ENCODE measurements around the gene SOCS6. TPM values are rescaled to one million over a fixed set of nuclear protein-coding genes. Genes with fewer than 3 reads are reported as not detected.

SOCS6 gene
- total RNA-seq, 4 donors from 2014 or later: 21.5 to 25.3 (median 23.6) TPM

DNA sequence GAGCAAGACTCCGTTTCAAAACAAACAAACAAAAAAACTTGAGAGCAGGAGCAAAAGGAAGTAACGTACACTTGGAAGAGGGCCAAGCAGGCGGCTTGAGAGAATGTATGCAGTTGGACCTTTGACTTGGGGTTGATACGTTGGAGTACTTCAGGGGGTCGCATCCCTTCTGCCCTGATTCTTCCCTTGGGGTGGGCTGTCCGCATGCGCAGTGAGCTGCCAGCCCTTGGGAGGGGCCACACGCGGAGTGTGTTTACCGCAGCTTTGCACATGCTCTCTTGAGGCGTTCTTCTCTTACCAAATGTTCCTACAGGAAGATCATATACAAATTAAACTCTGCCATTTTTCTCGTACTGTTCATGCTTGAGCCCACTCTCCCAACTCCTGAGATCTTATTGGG, 38.1 kb upstream of the SOCS6 start:
- TF ChIP-seq POLR2A (IDR thresholded peaks at IDR 0.05) (no peak), EP300 (IDR thresholded peaks at IDR 0.05) (no peak), POLR2AphosphoS5 (IDR thresholded peaks at IDR 0.05) (no peak)
- TF ChIP-seq, protein P1, sequence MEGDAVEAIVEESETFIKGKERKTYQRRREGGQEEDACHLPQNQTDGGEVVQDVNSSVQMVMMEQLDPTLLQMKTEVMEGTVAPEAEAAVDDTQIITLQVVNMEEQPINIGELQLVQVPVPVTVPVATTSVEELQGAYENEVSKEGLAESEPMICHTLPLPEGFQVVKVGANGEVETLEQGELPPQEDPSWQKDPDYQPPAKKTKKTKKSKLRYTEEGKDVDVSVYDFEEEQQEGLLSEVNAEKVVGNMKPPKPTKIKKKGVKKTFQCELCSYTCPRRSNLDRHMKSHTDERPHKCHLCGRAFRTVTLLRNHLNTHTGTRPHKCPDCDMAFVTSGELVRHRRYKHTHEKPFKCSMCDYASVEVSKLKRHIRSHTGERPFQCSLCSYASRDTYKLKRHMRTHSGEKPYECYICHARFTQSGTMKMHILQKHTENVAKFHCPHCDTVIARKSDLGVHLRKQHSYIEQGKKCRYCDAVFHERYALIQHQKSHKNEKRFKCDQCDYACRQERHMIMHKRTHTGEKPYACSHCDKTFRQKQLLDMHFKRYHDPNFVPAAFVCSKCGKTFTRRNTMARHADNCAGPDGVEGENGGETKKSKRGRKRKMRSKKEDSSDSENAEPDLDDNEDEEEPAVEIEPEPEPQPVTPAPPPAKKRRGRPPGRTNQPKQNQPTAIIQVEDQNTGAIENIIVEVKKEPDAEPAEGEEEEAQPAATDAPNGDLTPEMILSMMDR (IDR thresholded peaks at IDR 0.05): no peak

DNA sequence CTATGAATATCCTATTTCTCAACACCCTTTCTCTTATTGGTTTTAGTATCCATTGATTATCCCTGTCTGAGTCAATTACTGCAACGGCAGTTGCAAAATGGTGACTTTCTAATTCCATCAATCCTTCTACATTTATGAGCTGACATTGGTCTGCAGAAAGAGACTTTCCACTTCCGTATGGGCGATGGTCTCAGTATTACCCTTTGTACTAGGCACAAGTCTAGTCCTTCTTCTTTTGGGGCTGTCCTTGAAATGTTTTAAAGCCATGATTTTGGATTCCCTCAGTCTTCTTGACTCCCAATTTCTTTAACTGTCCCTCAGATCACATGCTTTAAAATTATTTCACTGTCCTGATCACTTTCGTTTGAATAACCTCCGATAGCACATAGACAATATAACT, 32.7 kb upstream of the SOCS6 start:
- 64 to 76% methylated on average over 5 of the region's 5 CpGs for WGBS, 2 donors (ENCODE audit: low coverage in 1 of 2)
- TF ChIP-seq EP300 (IDR thresholded peaks at IDR 0.05): no peak
- TF ChIP-seq, protein P1 (IDR thresholded peaks at IDR 0.05): no peak
- no peaks in the 10 kb centered on the region for H3K27me3 ChIP-seq
- H3K27ac ChIP-seq: no peak overlapping the region
- H3K9me3 ChIP-seq: no peaks in the 10 kb centered on the region
- H3K4me3 ChIP-seq: no peak overlapping the region
- no peaks in the 10 kb centered on the region for H3K36me3 ChIP-seq
- H3K4me1 ChIP-seq: no peaks in the 10 kb centered on the region
- ATAC-seq: no peak

More for the DNA sequence above, 38.1 kb upstream of the SOCS6 start:
- no peak overlapping the region for H3K4me3 ChIP-seq
- ATAC-seq: no peak
- no peaks in the 10 kb centered on the region for H3K36me3 ChIP-seq
- WGBS, 2 donors (ENCODE audit: low coverage in 1 of 2): 84 to 100% methylated on average over 6 to 11 of the region's 12 CpGs
- H3K27ac ChIP-seq: no peak overlapping the region
- H3K9me3 ChIP-seq: no peaks in the 10 kb centered on the region
- H3K27me3 ChIP-seq: no peaks in the 10 kb centered on the region
- H3K4me1 ChIP-seq: peaks cover 0 to 7% (median 0%) of the 10 kb centered on the region in 3 donors

DNA sequence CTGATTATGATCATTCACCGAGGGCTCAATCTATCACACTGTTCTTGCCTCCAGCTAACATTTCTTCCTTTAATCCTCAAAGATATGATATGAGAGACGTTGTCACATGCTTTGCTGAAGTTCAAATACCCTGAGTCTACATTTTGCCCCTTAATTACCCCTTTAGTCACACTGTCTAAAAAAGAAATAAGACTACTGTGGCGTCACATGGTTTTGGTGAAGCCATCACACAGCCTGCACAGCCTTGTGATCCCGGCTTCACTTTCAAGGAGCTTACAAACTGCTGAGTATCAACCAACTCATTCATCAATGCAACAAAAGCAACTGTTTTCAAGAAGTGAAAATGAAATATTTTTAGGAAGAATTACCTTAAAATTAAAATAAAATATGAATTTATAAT, 31.9 kb upstream of the SOCS6 start:
- peak; percentile 22 for ATAC-seq
- no peaks in the 10 kb centered on the region for H3K27me3 ChIP-seq
- no peaks in the 10 kb centered on the region for H3K9me3 ChIP-seq
- TF ChIP-seq, protein P1 (IDR thresholded peaks at IDR 0.05): no peak
- no peak for TF ChIP-seq POLR2AphosphoS5 (IDR thresholded peaks at IDR 0.05)
- no peak for TF ChIP-seq POLR2A (IDR thresholded peaks at IDR 0.05)
- TF ChIP-seq EP300 (IDR thresholded peaks at IDR 0.05): no peak
- no peaks in the 10 kb centered on the region for H3K36me3 ChIP-seq
- H3K27ac ChIP-seq: no peak overlapping the region
- no peak overlapping the region for H3K4me3 ChIP-seq
- H3K4me1 ChIP-seq: no peaks in the 10 kb centered on the region
- WGBS, 2 donors (ENCODE audit: low coverage in 1 of 2): 54 to 66% methylated on average over 4 of the region's 4 CpGs

DNA sequence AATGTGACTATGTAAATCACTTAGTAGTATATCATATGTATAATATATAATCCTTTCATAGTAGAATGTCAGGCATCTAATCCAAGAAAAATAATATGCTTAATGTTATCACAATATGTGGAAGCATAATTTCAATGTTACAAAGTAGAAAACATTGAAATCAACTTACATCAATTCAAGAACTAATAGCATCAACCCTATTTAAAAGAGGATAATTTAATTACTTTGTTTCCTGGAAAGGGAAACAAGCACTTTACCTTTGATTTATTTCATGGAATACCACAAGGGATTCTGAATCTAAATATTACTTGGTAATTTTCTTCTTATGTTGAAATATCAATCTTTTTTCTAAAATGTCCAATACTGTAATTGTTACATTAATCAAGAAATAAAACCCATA, 30.6 kb upstream of the SOCS6 start:
- no peaks in the 10 kb centered on the region for H3K36me3 ChIP-seq
- ATAC-seq: no peak
- no peaks in the 10 kb centered on the region for H3K9me3 ChIP-seq
- no peaks in the 10 kb centered on the region for H3K4me1 ChIP-seq
- no peak overlapping the region for H3K4me3 ChIP-seq
- no peak for TF ChIP-seq EP300 (IDR thresholded peaks at IDR 0.05)
- TF ChIP-seq POLR2A (IDR thresholded peaks at IDR 0.05): no peak
- no peak for TF ChIP-seq POLR2AphosphoS5 (IDR thresholded peaks at IDR 0.05)
- TF ChIP-seq, protein P1 (IDR thresholded peaks at IDR 0.05): no peak
- H3K27ac ChIP-seq: no peak overlapping the region
- no peaks in the 10 kb centered on the region for H3K27me3 ChIP-seq

DNA sequence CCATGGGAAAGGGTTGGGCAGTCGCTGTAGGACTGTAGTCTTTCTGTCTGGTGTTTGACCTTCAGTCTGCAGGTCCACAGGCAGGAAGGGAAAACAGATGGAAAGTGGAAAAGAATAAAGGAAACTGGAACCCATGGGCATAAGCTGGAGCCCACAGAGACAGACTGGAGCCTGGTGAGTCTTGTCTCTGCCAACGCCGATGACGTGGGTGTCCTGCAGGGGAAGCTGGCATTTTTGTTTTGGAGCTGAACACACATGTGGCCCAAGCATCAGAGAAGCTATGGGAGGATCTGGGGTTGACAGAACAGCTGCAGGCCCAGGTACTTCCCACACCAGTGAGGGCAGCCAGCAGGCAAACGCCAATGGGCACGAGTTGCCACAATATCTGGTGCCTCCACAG, 28.2 kb upstream of the SOCS6 start:
- Histone ChIP-seq H3K9me3 (no peaks in the 10 kb centered on the region), H3K4me3 (no peak overlapping the region), H3K27ac (no peak overlapping the region), H3K36me3 (no peaks in the 10 kb centered on the region), H3K4me1 (no peaks in the 10 kb centered on the region), H3K27me3 (no peaks in the 10 kb centered on the region)
- no peak for ATAC-seq
- TF ChIP-seq POLR2A (IDR thresholded peaks at IDR 0.05) (no peak), POLR2AphosphoS5 (IDR thresholded peaks at IDR 0.05) (no peak)
- WGBS, 2 donors (ENCODE audit: low coverage in 1 of 2): 87 to 92% methylated on average over 4 to 6 of the region's 6 CpGs

Measured in gastroesophageal sphincter (tissue), 4 donors.